ENCODE measurements around the gene CENPP.

CENPP gene

GRCh38 chr9:92631452-92632343 lies 305.9 kb downstream of the CENPP start:
- peak; percentile 49 for DNase-seq (ENCODE audit: low spot score)
- no peaks in the 10 kb centered on the region for H3K9me3 Mint-ChIP-seq
- H3K36me3 Mint-ChIP-seq (ENCODE audit: low read depth) = peaks cover 60% of the 10 kb centered on the region
- H3K27me3 Mint-ChIP-seq (ENCODE audit: low read depth) = no peaks in the 10 kb centered on the region
- peaks cover 5% of the 10 kb centered on the region for H3K4me1 Mint-ChIP-seq (ENCODE audit: low read depth)
- no peak overlapping the region for H3K27ac Mint-ChIP-seq
- no peak overlapping the region for H3K4me3 Mint-ChIP-seq

- no peak for DNase-seq (ENCODE audit: low spot score)
- Mint-ChIP-seq H3K4me1 (ENCODE audit: low read depth) (peaks cover 5% of the 10 kb centered on the region), H3K9me3 (no peaks in the 10 kb centered on the region), H3K27ac (no peak overlapping the region), H3K4me3 (no peak overlapping the region), H3K36me3 (ENCODE audit: low read depth) (peaks cover 57% of the 10 kb centered on the region), H3K27me3 (ENCODE audit: low read depth) (no peaks in the 10 kb centered on the region)
Observed at GRCh38 chr9:92632641-92633040, 306.9 kb downstream of the CENPP start.

- no peaks in the 10 kb centered on the region for H3K9me3 Mint-ChIP-seq
- no peak for DNase-seq (ENCODE audit: low spot score)
- H3K36me3 Mint-ChIP-seq (ENCODE audit: low read depth) = peaks cover 54% of the 10 kb centered on the region
- no peak overlapping the region for H3K4me3 Mint-ChIP-seq
- H3K27ac Mint-ChIP-seq = no peak overlapping the region
- peaks cover 5% of the 10 kb centered on the region for H3K4me1 Mint-ChIP-seq (ENCODE audit: low read depth)
- H3K27me3 Mint-ChIP-seq (ENCODE audit: low read depth) = no peaks in the 10 kb centered on the region
Observed at GRCh38 chr9:92633614-92634278, 308.0 kb downstream of the CENPP start.

- no peaks in the 10 kb centered on the region for H3K9me3 Mint-ChIP-seq
- no peaks in the 10 kb centered on the region for H3K27me3 Mint-ChIP-seq (ENCODE audit: low read depth)
- peaks cover 45% of the 10 kb centered on the region for H3K36me3 Mint-ChIP-seq (ENCODE audit: low read depth)
- H3K27ac Mint-ChIP-seq = peak overlapping the region; percentile 5
- H3K4me3 Mint-ChIP-seq = no peak overlapping the region
- H3K4me1 Mint-ChIP-seq (ENCODE audit: low read depth) = peaks cover 5% of the 10 kb centered on the region
- peak; percentile 51 for DNase-seq (ENCODE audit: low spot score)
Observed at GRCh38 chr9:92634712-92635605, 309.2 kb downstream of the CENPP start.

- Mint-ChIP-seq H3K4me3 (no peak overlapping the region), H3K36me3 (ENCODE audit: low read depth) (peaks cover 43% of the 10 kb centered on the region), H3K9me3 (no peaks in the 10 kb centered on the region), H3K27ac (no peak overlapping the region), H3K27me3 (ENCODE audit: low read depth) (no peaks in the 10 kb centered on the region), H3K4me1 (ENCODE audit: low read depth) (peaks cover 5% of the 10 kb centered on the region)
- no peak for DNase-seq (ENCODE audit: low spot score)
Observed at GRCh38 chr9:92635760-92636159, 310.0 kb downstream of the CENPP start.

GRCh38 chr9:92636627-92637026 lies 310.9 kb downstream of the CENPP start:
- no peak for DNase-seq (ENCODE audit: low spot score)
- H3K9me3 Mint-ChIP-seq = no peaks in the 10 kb centered on the region
- H3K27me3 Mint-ChIP-seq (ENCODE audit: low read depth) = no peaks in the 10 kb centered on the region
- no peak overlapping the region for H3K4me3 Mint-ChIP-seq
- no peak overlapping the region for H3K27ac Mint-ChIP-seq
- peaks cover 41% of the 10 kb centered on the region for H3K36me3 Mint-ChIP-seq (ENCODE audit: low read depth)
- peaks cover 5% of the 10 kb centered on the region for H3K4me1 Mint-ChIP-seq (ENCODE audit: low read depth)

- Mint-ChIP-seq H3K27me3 (ENCODE audit: low read depth) (no peaks in the 10 kb centered on the region), H3K36me3 (ENCODE audit: low read depth) (peaks cover 41% of the 10 kb centered on the region), H3K4me1 (ENCODE audit: low read depth) (no peaks in the 10 kb centered on the region), H3K4me3 (no peak overlapping the region), H3K27ac (no peak overlapping the region), H3K9me3 (no peaks in the 10 kb centered on the region)
- DNase-seq (ENCODE audit: low spot score) = no peak
Observed at GRCh38 chr9:92637326-92637725, 311.6 kb downstream of the CENPP start.

- Mint-ChIP-seq H3K36me3 (ENCODE audit: low read depth) (peaks cover 43% of the 10 kb centered on the region), H3K4me1 (ENCODE audit: low read depth) (no peaks in the 10 kb centered on the region), H3K27me3 (ENCODE audit: low read depth) (no peaks in the 10 kb centered on the region), H3K27ac (no peak overlapping the region), H3K9me3 (no peaks in the 10 kb centered on the region), H3K4me3 (no peak overlapping the region)
- DNase-seq (ENCODE audit: low spot score) = no peak
Observed at GRCh38 chr9:92637886-92638620, 312.3 kb downstream of the CENPP start.

GRCh38 chr9:92638621-92639101 lies 312.9 kb downstream of the CENPP start:
- peaks cover 41% of the 10 kb centered on the region for H3K36me3 Mint-ChIP-seq (ENCODE audit: low read depth)
- no peak overlapping the region for H3K4me3 Mint-ChIP-seq
- H3K9me3 Mint-ChIP-seq = no peaks in the 10 kb centered on the region
- H3K4me1 Mint-ChIP-seq (ENCODE audit: low read depth) = no peaks in the 10 kb centered on the region
- no peak overlapping the region for H3K27ac Mint-ChIP-seq
- no peaks in the 10 kb centered on the region for H3K27me3 Mint-ChIP-seq (ENCODE audit: low read depth)
- DNase-seq (ENCODE audit: low spot score) = no peak

GRCh38 chr9:92639124-92639523 lies 313.4 kb downstream of the CENPP start:
- Mint-ChIP-seq H3K36me3 (ENCODE audit: low read depth) (peaks cover 42% of the 10 kb centered on the region), H3K27ac (no peak overlapping the region), H3K4me1 (ENCODE audit: low read depth) (no peaks in the 10 kb centered on the region), H3K9me3 (no peaks in the 10 kb centered on the region), H3K4me3 (no peak overlapping the region), H3K27me3 (ENCODE audit: low read depth) (no peaks in the 10 kb centered on the region)
- no peak for DNase-seq (ENCODE audit: low spot score)

GRCh38 chr9:92639791-92640271 lies 314.1 kb downstream of the CENPP start:
- H3K4me1 Mint-ChIP-seq (ENCODE audit: low read depth) = no peaks in the 10 kb centered on the region
- H3K9me3 Mint-ChIP-seq = no peaks in the 10 kb centered on the region
- no peak for DNase-seq (ENCODE audit: low spot score)
- no peaks in the 10 kb centered on the region for H3K27me3 Mint-ChIP-seq (ENCODE audit: low read depth)
- H3K27ac Mint-ChIP-seq = no peak overlapping the region
- peaks cover 44% of the 10 kb centered on the region for H3K36me3 Mint-ChIP-seq (ENCODE audit: low read depth)
- H3K4me3 Mint-ChIP-seq = no peak overlapping the region

- DNase-seq (ENCODE audit: low spot score) = no peak
- Mint-ChIP-seq H3K36me3 (ENCODE audit: low read depth) (peaks cover 45% of the 10 kb centered on the region), H3K27ac (no peak overlapping the region), H3K27me3 (ENCODE audit: low read depth) (no peaks in the 10 kb centered on the region), H3K9me3 (no peaks in the 10 kb centered on the region), H3K4me1 (ENCODE audit: low read depth) (no peaks in the 10 kb centered on the region), H3K4me3 (no peak overlapping the region)
Observed at GRCh38 chr9:92640398-92641091, 314.8 kb downstream of the CENPP start.

All from T-helper 2 cell treated with Interferon-gamma antibody and Interleukin-4, amounts not matched to agents 5 μg/mL and 100 μg/mL, for 36 hours (primary cell).